Diencephalon (tissue), 1 donor: ENCODE data around the gene DMTF1. TPM values are rescaled to one million over a fixed set of nuclear protein-coding genes. Genes with fewer than 3 reads are reported as not detected.

Experiments used
- small RNA-seq: library from RNA; depleted of rRNA; stranded (forward); fragments of <200 nt; gene quantifications from one replicate; pipeline ENCODE3, GENCODE V24; 2014
- total RNA-seq: library from RNA; depleted of rRNA; stranded (reverse); fragments of >200 nt; gene quantifications from one replicate; pipeline ENCODE4 v1.2.3, GENCODE V29; 2014

The DMTF1 gene, protein sequence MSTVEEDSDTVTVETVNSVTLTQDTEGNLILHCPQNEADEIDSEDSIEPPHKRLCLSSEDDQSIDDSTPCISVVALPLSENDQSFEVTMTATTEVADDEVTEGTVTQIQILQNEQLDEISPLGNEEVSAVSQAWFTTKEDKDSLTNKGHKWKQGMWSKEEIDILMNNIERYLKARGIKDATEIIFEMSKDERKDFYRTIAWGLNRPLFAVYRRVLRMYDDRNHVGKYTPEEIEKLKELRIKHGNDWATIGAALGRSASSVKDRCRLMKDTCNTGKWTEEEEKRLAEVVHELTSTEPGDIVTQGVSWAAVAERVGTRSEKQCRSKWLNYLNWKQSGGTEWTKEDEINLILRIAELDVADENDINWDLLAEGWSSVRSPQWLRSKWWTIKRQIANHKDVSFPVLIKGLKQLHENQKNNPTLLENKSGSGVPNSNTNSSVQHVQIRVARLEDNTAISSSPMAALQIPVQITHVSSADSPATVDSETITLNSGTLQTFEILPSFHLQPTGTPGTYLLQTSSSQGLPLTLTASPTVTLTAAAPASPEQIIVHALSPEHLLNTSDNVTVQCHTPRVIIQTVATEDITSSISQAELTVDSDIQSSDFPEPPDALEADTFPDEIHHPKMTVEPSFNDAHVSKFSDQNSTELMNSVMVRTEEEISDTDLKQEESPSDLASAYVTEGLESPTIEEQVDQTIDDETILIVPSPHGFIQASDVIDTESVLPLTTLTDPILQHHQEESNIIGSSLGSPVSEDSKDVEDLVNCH
- 130 TPM for total RNA-seq

GRCh38 chr7:87152112-87152896, at the start of gene DMTF1:
TSS of gene DMTF1 (plus strand) at chr7:87152453. CDS start at chr7:87164942, 12,489 bp downstream.

DNA sequence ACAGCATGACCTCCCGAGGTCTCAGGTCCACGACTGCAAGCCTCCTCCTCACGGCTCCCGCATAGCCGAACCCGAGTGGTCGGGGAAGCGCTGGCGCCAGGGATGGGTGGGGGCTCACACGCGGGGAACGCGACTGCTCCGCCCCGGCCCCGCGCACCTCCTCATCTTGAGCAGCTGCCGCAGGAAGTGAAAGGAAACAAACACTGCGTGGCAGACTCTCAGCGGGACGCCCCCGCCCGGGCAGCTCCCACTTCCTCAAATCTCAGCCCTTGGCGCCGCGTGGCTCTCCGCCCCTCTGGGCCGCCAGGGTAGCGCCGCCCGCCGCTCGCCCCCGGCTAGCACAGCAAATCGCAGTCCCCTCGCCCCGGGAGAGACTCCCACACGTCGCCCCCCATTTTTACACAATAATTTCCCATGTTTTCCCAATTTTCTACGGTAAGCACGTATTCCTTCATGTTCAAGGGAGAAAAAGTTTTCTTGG, 67.3 kb downstream of the DMTF1 start, which contains the start of gene TMEM243:
Gene TMEM243 (minus strand): TSS at position 188 of the 481 bp plus-strand sequence. CDS start 229 bp downstream, outside the sequence.

Small RNAs within 50 kb of the gene (small RNA-seq; reads per million reads assigned to genes)
- not detected for gene RF00019
- gene RF02271 = not detected

Other genes with a start within 250 kb of the DMTF1 start
- gene ELAPOR2, start 92.8 kb upstream of the DMTF1 start, total RNA-seq = 52.4 TPM
- gene TMEM243, start 67.3 kb downstream of the DMTF1 start, total RNA-seq = 6.5 TPM
- 25.4 TPM for gene CROT, start 193.2 kb downstream of the DMTF1 start, total RNA-seq